ENCODE measurements around the gene MPL.

DNA sequence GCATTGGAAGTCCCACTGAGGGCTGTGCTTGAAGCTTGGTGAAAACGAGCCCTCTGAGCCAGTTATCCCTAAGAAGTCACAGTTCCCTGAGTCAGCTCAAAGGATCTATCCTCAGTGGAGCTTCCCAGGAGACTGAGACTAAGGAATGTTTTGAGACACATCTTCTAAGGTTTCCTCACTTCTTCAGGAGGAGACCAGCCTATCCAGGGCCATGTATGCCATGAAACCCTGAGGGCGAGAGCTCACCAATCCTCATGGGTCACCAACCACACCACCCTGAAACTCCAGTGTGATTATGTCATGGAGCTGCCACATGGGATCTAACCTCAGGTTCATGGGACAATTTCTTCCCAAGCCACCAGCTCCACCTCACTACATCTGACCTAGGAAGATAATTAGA is 44.4 kb upstream of the MPL start:
- TF ChIP-seq POLR2A (IDR thresholded peaks at IDR 0.05): no peak
- TF ChIP-seq, protein P1, sequence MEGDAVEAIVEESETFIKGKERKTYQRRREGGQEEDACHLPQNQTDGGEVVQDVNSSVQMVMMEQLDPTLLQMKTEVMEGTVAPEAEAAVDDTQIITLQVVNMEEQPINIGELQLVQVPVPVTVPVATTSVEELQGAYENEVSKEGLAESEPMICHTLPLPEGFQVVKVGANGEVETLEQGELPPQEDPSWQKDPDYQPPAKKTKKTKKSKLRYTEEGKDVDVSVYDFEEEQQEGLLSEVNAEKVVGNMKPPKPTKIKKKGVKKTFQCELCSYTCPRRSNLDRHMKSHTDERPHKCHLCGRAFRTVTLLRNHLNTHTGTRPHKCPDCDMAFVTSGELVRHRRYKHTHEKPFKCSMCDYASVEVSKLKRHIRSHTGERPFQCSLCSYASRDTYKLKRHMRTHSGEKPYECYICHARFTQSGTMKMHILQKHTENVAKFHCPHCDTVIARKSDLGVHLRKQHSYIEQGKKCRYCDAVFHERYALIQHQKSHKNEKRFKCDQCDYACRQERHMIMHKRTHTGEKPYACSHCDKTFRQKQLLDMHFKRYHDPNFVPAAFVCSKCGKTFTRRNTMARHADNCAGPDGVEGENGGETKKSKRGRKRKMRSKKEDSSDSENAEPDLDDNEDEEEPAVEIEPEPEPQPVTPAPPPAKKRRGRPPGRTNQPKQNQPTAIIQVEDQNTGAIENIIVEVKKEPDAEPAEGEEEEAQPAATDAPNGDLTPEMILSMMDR (IDR thresholded peaks at IDR 0.05): no peak
- TF ChIP-seq EP300 (IDR thresholded peaks at IDR 0.05): no peak
